GM13976 (cell line): ENCODE measurements around the gene SP140.
A peak's percentile ranks its signal among the peaks of the same experiment; 100 is the strongest.

Experiments
- DNase-seq: peaks from one replicate; pipeline ENCODE4 v3.0.0; 2012; ENCODE audit warnings: low spot score
- CTCF ChIP-seq: IDR thresholded peaks from 2 replicates; pipeline ENCODE4 v1.5.1; 2012; ENCODE audit warnings: borderline replicate concordance, mild to moderate bottlenecking; ENCODE audit not compliant: insufficient read depth; ENCODE audit errors: extremely low read depth, missing control alignments, control extremely low read depth
- in situ Hi-C: fragments of 300-500 bp; cut with MboI; formaldehyde crosslinking; loops from one replicate; pipeline ENCODE4 v1.12.0; 2022; ENCODE audit warnings: low sequenced_read_pairs, mixed read lengths, inconsistent platforms; ENCODE audit not compliant: unreplicated experiment

The SP140 gene

GRCh38 chr2:230224458-230224857, 1.1 kb upstream of the SP140 start:
- DNase-seq = no peak
- in situ Hi-C loops = no loop called here
- no peak for TF ChIP-seq CTCF

GRCh38 chr2:230226051-230226551, 565 bp downstream of the SP140 start:
- DNase-seq = peak; percentile 46
- in situ Hi-C loops = no loop called here
- no peak for TF ChIP-seq CTCF

GRCh38 chr2:230227216-230227615, 1.7 kb downstream of the SP140 start:
- no peak for TF ChIP-seq CTCF
- no peak for DNase-seq
- in situ Hi-C loops = no loop called here

GRCh38 chr2:230230087-230230486, 4.6 kb downstream of the SP140 start:
- in situ Hi-C loops = no loop called here
- DNase-seq = no peak
- no peak for TF ChIP-seq CTCF

DNA sequence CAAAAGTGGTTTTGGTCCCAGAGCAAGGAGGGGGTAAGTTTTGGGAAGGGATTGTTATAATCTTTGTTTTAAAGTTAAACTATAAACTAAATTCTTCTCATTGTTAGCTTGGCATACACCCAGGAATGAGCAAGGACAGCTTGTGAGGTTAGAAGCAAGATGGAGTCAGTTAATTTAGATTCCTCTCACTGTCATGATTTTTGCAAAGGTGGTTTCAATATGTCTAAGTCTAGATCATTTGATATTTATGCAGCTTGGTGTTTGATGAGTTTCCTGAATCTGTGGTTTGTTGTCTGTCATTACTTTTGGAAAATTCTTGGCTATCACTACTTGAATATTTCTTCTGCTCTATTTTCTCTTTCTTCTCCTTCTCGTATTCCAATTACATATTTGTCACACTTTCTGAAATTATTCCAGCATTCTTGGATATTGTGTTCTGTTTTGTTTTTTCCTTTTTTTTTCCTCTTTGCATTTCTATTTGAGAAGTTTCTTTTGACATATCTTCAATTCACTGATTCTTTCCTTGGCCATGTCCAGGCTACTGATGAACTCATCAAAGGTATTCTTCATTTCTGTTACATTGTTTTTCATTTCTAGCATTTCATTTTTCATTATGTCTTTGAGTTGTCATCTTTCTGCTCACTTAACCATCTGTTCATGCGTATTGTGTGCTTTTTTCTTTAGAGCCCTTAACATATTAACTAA, 5.1 kb downstream of the SP140 start:
- no peak for DNase-seq
- TF ChIP-seq CTCF = no peak
- in situ Hi-C loops = no loop called here

DNA sequence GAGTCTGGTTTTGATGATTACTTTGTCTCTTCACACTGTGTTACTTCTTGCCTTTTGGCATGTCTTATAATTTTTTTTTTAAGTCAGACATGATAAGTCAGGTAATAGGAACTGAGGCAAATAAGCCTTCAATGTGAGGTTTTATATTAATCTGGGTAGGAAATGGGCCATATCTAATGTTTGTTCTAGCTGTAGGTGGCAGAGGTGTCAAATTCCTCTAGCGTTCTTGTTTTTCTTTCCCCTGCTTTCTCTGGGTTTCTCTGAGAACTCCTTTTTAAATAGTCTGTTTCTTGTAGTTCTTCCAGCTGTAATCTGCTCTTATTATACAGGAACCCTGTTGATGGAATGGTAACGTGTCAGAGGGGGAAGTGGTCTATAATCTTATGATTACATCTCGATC, 5.7 kb downstream of the SP140 start:
- in situ Hi-C loops = no loop called here
- DNase-seq = no peak
- no peak for TF ChIP-seq CTCF
